Neuronal stem cell (in vitro differentiated cells): Measurements from ENCODE around the gene LHFPL2.

Source experiments
- DNase-seq: peaks from one replicate; pipeline ENCODE4 v3.0.0-alpha.2; 2013; ENCODE audit warnings: low spot score
- H2AFZ ChIP-seq: one replicate; pipeline ENCODE4 v1.6.1; 2013; ENCODE audit warnings: mild to moderate bottlenecking, low read length, inconsistent platforms
- H2AK5ac ChIP-seq: 2 replicates; pipeline ENCODE4 v1.6.1; 2013; ENCODE audit warnings: low read depth, mild to moderate bottlenecking, inconsistent platforms, low read length, moderate library complexity, mixed read lengths
- H2BK120ac ChIP-seq: 2 replicates; pipeline ENCODE4 v1.6.1; 2013; ENCODE audit warnings: low read depth, mild to moderate bottlenecking, inconsistent platforms, low read length, moderate library complexity, mixed read lengths
- H2BK12ac ChIP-seq: one replicate; pipeline ENCODE4 v1.6.1; 2013; ENCODE audit warnings: low read length, inconsistent platforms
- H2BK15ac ChIP-seq: 2 replicates; pipeline ENCODE4 v1.6.1; 2013; ENCODE audit warnings: mild to moderate bottlenecking, low read length, inconsistent platforms, mixed read lengths
- H2BK5ac ChIP-seq: one replicate; pipeline ENCODE4 v1.6.1; 2013; ENCODE audit warnings: inconsistent platforms, mild to moderate bottlenecking, low read length, moderate library complexity
- H3K14ac ChIP-seq: one replicate; pipeline ENCODE4 v1.6.1; 2013; ENCODE audit warnings: low read length, inconsistent platforms
- H3K18ac ChIP-seq: 2 replicates; pipeline ENCODE4 v1.6.1; 2013; ENCODE audit warnings: low read length, inconsistent platforms
- H3K23ac ChIP-seq: 2 replicates; pipeline ENCODE4 v1.6.1; 2013; ENCODE audit warnings: low read depth, mild to moderate bottlenecking, mixed read lengths, low read length, inconsistent platforms; ENCODE audit not compliant: poor library complexity
- H3K27ac ChIP-seq: replicated peaks from 3 replicates; pipeline ENCODE4 v1.5.1; 2013; ENCODE audit warnings: low read length, inconsistent platforms
- H3K27me3 ChIP-seq, 3 experiments: 2 replicates each; pipeline ENCODE4 v1.6.1; 2013; ENCODE audit warnings: low read length in 3 of 3, mild to moderate bottlenecking in 2 of 3, inconsistent platforms in 1 of 3, low read depth in 1 of 3, mixed read lengths in 1 of 3, moderate library complexity in 1 of 3; ENCODE audit not compliant: control insufficient read depth in 3 of 3, insufficient read depth in 3 of 3
- H3K36me3 ChIP-seq, 2 donors: replicated peaks in 1 of 2; 2 replicates each; pipeline ENCODE4 v1.6.1; 2013; ENCODE audit warnings: low read length in 2 of 2; ENCODE audit not compliant: control insufficient read depth in 2 of 2, insufficient read depth in 2 of 2
- H3K4ac ChIP-seq: 2 replicates; pipeline ENCODE4 v1.6.1; 2013; ENCODE audit warnings: inconsistent platforms, mild to moderate bottlenecking, low read length, moderate library complexity
- H3K4me1 ChIP-seq, 2 donors: 1 replicate in 1 of 2; 2 replicates in 1 of 2; pipeline ENCODE4 v1.6.1; 2013; ENCODE audit warnings: low read length in 2 of 2, low read depth in 1 of 2; ENCODE audit not compliant: control insufficient read depth in 2 of 2, insufficient read depth in 1 of 2
- H3K4me2 ChIP-seq: one replicate; pipeline ENCODE4 v1.6.1; 2013; ENCODE audit warnings: mild to moderate bottlenecking, low read length, inconsistent platforms; ENCODE audit not compliant: insufficient read depth, poor library complexity, severe bottlenecking
- H3K4me3 ChIP-seq, 2 donors: 2 replicates each; pipeline ENCODE4 v1.5.1; 2013; ENCODE audit warnings: low read length in 2 of 2, mild to moderate bottlenecking in 2 of 2, inconsistent platforms in 1 of 2, moderate library complexity in 1 of 2
- H3K79me1 ChIP-seq: one replicate; pipeline ENCODE4 v1.6.1; 2013; ENCODE audit warnings: low read depth, mild to moderate bottlenecking, inconsistent platforms, low read length, moderate library complexity
- H3K9ac ChIP-seq: one replicate; pipeline ENCODE4 v1.6.1; 2013; ENCODE audit warnings: mild to moderate bottlenecking, low read depth, low read length, inconsistent platforms; ENCODE audit not compliant: poor library complexity
- H3K9me3 ChIP-seq, 2 donors: replicated peaks in 1 of 2; 2 replicates each; pipeline versions ENCODE3 to v1.6.1; 2013; ENCODE audit warnings: low read length in 2 of 2, mild to moderate bottlenecking in 2 of 2, inconsistent platforms in 1 of 2, low read depth in 1 of 2, mixed read lengths in 1 of 2, moderate library complexity in 1 of 2; ENCODE audit not compliant: control insufficient read depth in 2 of 2, insufficient read depth in 1 of 2
- H4K8ac ChIP-seq: one replicate; pipeline ENCODE4 v1.6.1; 2013; ENCODE audit warnings: low read depth, mild to moderate bottlenecking, inconsistent platforms, low read length, moderate library complexity
- H4K91ac ChIP-seq: one replicate; pipeline ENCODE4 v1.6.1; 2013; ENCODE audit warnings: low read length, low read depth, mild to moderate bottlenecking, inconsistent platforms; ENCODE audit not compliant: poor library complexity
- WGBS, 2 donors: extraction: QIAGEN DNeasy Blood & Tissue Kit; methylation state at CpG; one replicate each; pipeline ENCODE4 v1.1.7; 2013; ENCODE audit warnings: missing lambda C conversion rate in 2 of 2, mixed read lengths in 1 of 2; ENCODE audit not compliant: insufficient read length in 2 of 2, insufficient replicate concordance in 1 of 2; ENCODE audit errors: extremely low coverage in 2 of 2; 5-methylcytosine and 5-hydroxymethylcytosine counted together

The LHFPL2 gene

GRCh38 chr5:78492650-78493049 is 155.9 kb downstream of the LHFPL2 start:
- Histone ChIP-seq H2AK5ac (no peak overlapping the region), H3K23ac (peak overlapping the region; percentile 52), H3K27me3 (no peaks in the 10 kb centered on the region), H4K91ac (no peak overlapping the region), H2BK12ac (no peak overlapping the region), H3K18ac (no peak overlapping the region), H3K4ac (no peak overlapping the region), H2BK15ac (no peak overlapping the region), H3K79me1 (no peaks in the 10 kb centered on the region), H3K4me1 (peaks cover 11 to 16% of the 10 kb centered on the region in 2 donors), H3K36me3 (peaks cover 4 to 26% of the 10 kb centered on the region in 2 donors), H3K4me2 (no peak overlapping the region), H4K8ac (no peak overlapping the region), H3K9ac (no peak overlapping the region), H3K9me3 (no peaks in the 10 kb centered on the region), H3K14ac (no peak overlapping the region), H3K27ac (no peak overlapping the region), H2BK5ac (no peak overlapping the region), H2BK120ac (no peak overlapping the region), H3K4me3 (no peak overlapping the region), H2AFZ (no peak overlapping the region)
- no peak for DNase-seq
- WGBS, 2 donors: no CpG with 5 or more reads among the region's 7 CpGs

- peaks cover 4 to 30% of the 10 kb centered on the region in 2 donors for H3K36me3 ChIP-seq
- H3K27ac ChIP-seq: no peak overlapping the region
- H3K27me3 ChIP-seq: no peaks in the 10 kb centered on the region
- no peaks in the 10 kb centered on the region for H3K79me1 ChIP-seq
- H2BK12ac ChIP-seq: no peak overlapping the region
- no peak overlapping the region for H2BK5ac ChIP-seq
- peaks cover 11 to 16% of the 10 kb centered on the region in 2 donors for H3K4me1 ChIP-seq
- H4K91ac ChIP-seq: no peak overlapping the region
- WGBS, 2 donors: no CpG with 5 or more reads among the region's 2 CpGs
- H2AK5ac ChIP-seq: no peak overlapping the region
- no peak overlapping the region for H3K14ac ChIP-seq
- H4K8ac ChIP-seq: no peak overlapping the region
- no peak overlapping the region for H3K4me3 ChIP-seq
- H3K4ac ChIP-seq: no peak overlapping the region
- no peaks in the 10 kb centered on the region for H3K9me3 ChIP-seq
- H3K23ac ChIP-seq: no peak overlapping the region
- H2BK15ac ChIP-seq: no peak overlapping the region
- H3K18ac ChIP-seq: no peak overlapping the region
- H3K9ac ChIP-seq: no peak overlapping the region
- no peak overlapping the region for H2BK120ac ChIP-seq
- no peak overlapping the region for H3K4me2 ChIP-seq
- no peak overlapping the region for H2AFZ ChIP-seq
- DNase-seq: no peak
These were observed 156.3 kb downstream of the LHFPL2 start for GRCh38 chr5:78492224-78492623.

GRCh38 chr5:78490709-78491485 is 157.7 kb downstream of the LHFPL2 start:
- no peak overlapping the region for H3K14ac ChIP-seq
- H3K9ac ChIP-seq: no peak overlapping the region
- H4K8ac ChIP-seq: no peak overlapping the region
- H3K4me3 ChIP-seq: no peak overlapping the region
- no peak overlapping the region for H2AK5ac ChIP-seq
- H2AFZ ChIP-seq: no peak overlapping the region
- peaks cover 4 to 42% of the 10 kb centered on the region in 2 donors for H3K36me3 ChIP-seq
- peaks cover 5 to 13% of the 10 kb centered on the region in 2 donors for H3K4me1 ChIP-seq
- no peak overlapping the region for H3K27ac ChIP-seq
- no peak overlapping the region for H3K18ac ChIP-seq
- H2BK12ac ChIP-seq: no peak overlapping the region
- no peak for DNase-seq
- no peaks in the 10 kb centered on the region for H3K27me3 ChIP-seq
- H3K9me3 ChIP-seq: no peaks in the 10 kb centered on the region
- H3K4ac ChIP-seq: no peak overlapping the region
- no peaks in the 10 kb centered on the region for H3K79me1 ChIP-seq
- no peak overlapping the region for H4K91ac ChIP-seq
- no peak overlapping the region for H2BK120ac ChIP-seq
- H3K23ac ChIP-seq: no peak overlapping the region
- no CpG with 5 or more reads among the region's 4 CpGs for WGBS, 2 donors
- H2BK5ac ChIP-seq: no peak overlapping the region
- H2BK15ac ChIP-seq: no peak overlapping the region
- H3K4me2 ChIP-seq: no peak overlapping the region

GRCh38 chr5:78487846-78488245 is 160.7 kb downstream of the LHFPL2 start:
- H3K27me3 ChIP-seq: no peaks in the 10 kb centered on the region
- no peak overlapping the region for H4K91ac ChIP-seq
- peaks cover 0 to 7% of the 10 kb centered on the region in 2 donors for H3K4me1 ChIP-seq
- no peak overlapping the region for H3K4ac ChIP-seq
- H2AK5ac ChIP-seq: no peak overlapping the region
- WGBS, 2 donors: no CpG with 5 or more reads among the region's 4 CpGs
- H2AFZ ChIP-seq: no peak overlapping the region
- H3K4me3 ChIP-seq: no peak overlapping the region
- H3K79me1 ChIP-seq: no peaks in the 10 kb centered on the region
- H2BK12ac ChIP-seq: no peak overlapping the region
- H2BK15ac ChIP-seq: no peak overlapping the region
- no peak overlapping the region for H3K14ac ChIP-seq
- H2BK120ac ChIP-seq: no peak overlapping the region
- H2BK5ac ChIP-seq: no peak overlapping the region
- no peaks in the 10 kb centered on the region for H3K9me3 ChIP-seq
- no peak for DNase-seq
- H3K4me2 ChIP-seq: no peak overlapping the region
- no peak overlapping the region for H3K23ac ChIP-seq
- H3K18ac ChIP-seq: no peak overlapping the region
- H3K36me3 ChIP-seq: peaks cover 4 to 49% of the 10 kb centered on the region in 2 donors
- no peak overlapping the region for H4K8ac ChIP-seq
- no peak overlapping the region for H3K27ac ChIP-seq
- H3K9ac ChIP-seq: no peak overlapping the region
